A549 (cell line): ENCODE data around the gene MARCOL. TPM values are rescaled to one million over a fixed set of nuclear protein-coding genes. Genes with fewer than 3 reads are reported as not detected.

Source experiments
- ATAC-seq, 2 experiments: fragments of 200-7000 bp in 1 of 2; fragments of >200 bp in 1 of 2; cut with Nextera tagmentation in 1 of 2; cut with Tn5 transposase in 1 of 2; 3 replicates each; pipeline versions ENCODE4 v1.8.0 to v1.9.1; 2018 to 2020; ENCODE audit warnings: mild to moderate bottlenecking in 1 of 2, moderate library complexity in 1 of 2
- CTCF ChIA-PET: fragments of 300-600 bp; sonication (Branson Sonifier 250); formaldehyde crosslinking; extraction: SDS; loops from one replicate; lab custom pipeline; 2021; ENCODE audit warnings: antibody characterized with exemption, inconsistent platforms; lab: Yijun Ruan, JAX
- POLR2A ChIA-PET: fragments of 350-600 bp; formaldehyde crosslinking; extraction: SDS; loops from one replicate; lab custom pipeline; 2021; ENCODE audit warnings: antibody characterized with exemption, inconsistent platforms; lab: Yijun Ruan, JAX
- DNase-seq, 2 experiments: peaks; one replicate each; pipeline versions ENCODE4 v3.0.0 to v3.0.0-alpha.2; 2011 to 2016; ENCODE audit warnings: low read depth in 1 of 2, low spot score in 1 of 2
- FAIRE-seq: peaks from 2 replicates; lab custom pipeline; 2011; peaks lifted over from hg19 to GRCh38; lab: Jason Lieb, UNC
- H3K27ac ChIP-seq, 2 experiments: fragments of >200 bp; sonication (Bioruptor Twin); formaldehyde crosslinking; 3 replicates each; pipeline ENCODE4 v1.5.1; 2016 to 2017
- H3K4me1 ChIP-seq: fragments of >200 bp; sonication (Bioruptor Twin); formaldehyde crosslinking; 3 replicates; pipeline ENCODE4 v1.6.1; 2016
- H3K4me2 ChIP-seq: fragments of >200 bp; sonication (Bioruptor Twin); formaldehyde crosslinking; 3 replicates; pipeline ENCODE4 v1.6.1; 2016
- H3K4me3 ChIP-seq: fragments of >200 bp; sonication (Bioruptor Twin); formaldehyde crosslinking; 3 replicates; pipeline ENCODE4 v1.5.1; 2016
- H3K9me3 ChIP-seq: fragments of >200 bp; sonication (Bioruptor Twin); formaldehyde crosslinking; 3 replicates; pipeline ENCODE4 v1.6.1; 2016
- BCL3 ChIP-seq: fragments of >200 bp; sonication (Bioruptor Twin); formaldehyde crosslinking; IDR thresholded peaks from 3 replicates; pipeline ENCODE4 v1.6.1; 2016
- BHLHE40 ChIP-seq: IDR thresholded peaks from 2 replicates; pipeline ENCODE4 v1.6.1; 2012; ENCODE audit warnings: low read depth, low read length, inconsistent platforms
- CHD2 ChIP-seq: fragments of 150-350 bp; IDR thresholded peaks from 2 replicates; pipeline ENCODE4 v1.6.1; 2014; ENCODE audit warnings: low read length; ENCODE audit not compliant: partially characterized antibody
- E2F6 ChIP-seq: IDR thresholded peaks from 2 replicates; pipeline ENCODE4 v1.6.1; 2012; ENCODE audit warnings: low read depth, borderline replicate concordance
- EHF ChIP-seq: fragments of 250-450 bp; sonication (Bioruptor Pico); IDR thresholded peaks from 2 replicates; pipeline ENCODE4 v1.5.0; 2020; ENCODE audit warnings: mild to moderate bottlenecking
- ESRRA ChIP-seq: fragments of 150-350 bp; IDR thresholded peaks from 2 replicates; pipeline ENCODE4 v1.6.1; 2014; ENCODE audit warnings: mild to moderate bottlenecking, low read length, borderline replicate concordance
- HEYL ChIP-seq: fragments of 250-450 bp; sonication (Bioruptor Pico); IDR thresholded peaks from 2 replicates; pipeline ENCODE4 v1.8.0; 2021; ENCODE audit warnings: mild to moderate bottlenecking, moderate library complexity
- MAX ChIP-seq: IDR thresholded peaks from 2 replicates; pipeline ENCODE4 v1.6.1; 2012
- MAZ ChIP-seq: fragments of 150-350 bp; IDR thresholded peaks from 2 replicates; pipeline ENCODE4 v1.6.1; 2014; ENCODE audit warnings: antibody characterized with exemption, low read depth, low read length, borderline replicate concordance
- NFE2L2 ChIP-seq: fragments of 150-350 bp; conservative IDR thresholded peaks from 2 replicates; pipeline ENCODE4 v1.6.1; 2014; ENCODE audit warnings: low read length
- POLR2A ChIP-seq: IDR thresholded peaks from 2 replicates; pipeline ENCODE4 v1.6.1; 2012; ENCODE audit warnings: mild to moderate bottlenecking, low read length
- REST ChIP-seq: fragments of 200-600 bp; sonication (generic); IDR thresholded peaks from 2 replicates; pipeline ENCODE4 v1.6.1; 2016; ENCODE audit warnings: antibody characterized with exemption, mild to moderate bottlenecking, moderate library complexity
- RNF2 ChIP-seq: fragments of 200-600 bp; sonication (generic); IDR thresholded peaks from 2 replicates; pipeline ENCODE4 v1.6.1; 2016; ENCODE audit warnings: low read depth, mild to moderate bottlenecking, antibody characterized with exemption, moderate library complexity, borderline replicate concordance
- TFCP2L1 ChIP-seq: fragments of 250-450 bp; sonication (Bioruptor Pico); IDR thresholded peaks from 2 replicates; pipeline ENCODE4 v1.5.0; 2021; ENCODE audit warnings: mild to moderate bottlenecking
- USF2 ChIP-seq: fragments of 450-650 bp; IDR thresholded peaks from 2 replicates; pipeline ENCODE4 v1.6.1; 2014; ENCODE audit warnings: antibody characterized with exemption
- ZFP36 ChIP-seq: fragments of 450-650 bp; IDR thresholded peaks from 2 replicates; pipeline ENCODE4 v1.6.1; 2014; ENCODE audit warnings: borderline replicate concordance; ENCODE audit not compliant: partially characterized antibody
- WGBS: methylation state at CpG from one replicate; pipeline ENCODE4 v1.1.6; 2017; ENCODE audit errors: missing lambda C conversion rate; 5-methylcytosine and 5-hydroxymethylcytosine counted together
- polyA plus RNA-seq, 4 experiments: library from polyadenylated mRNA; depleted of rRNA in 3 of 4; stranded (reverse); fragments of >200 nt; fragmentation: RNase III in 1 of 4; extraction: RNeasy Plus Mini Kit Qiagen cat#74134 plus additional on column Dnase treatment in 1 of 4; gene quantifications; 2 replicates in 3 of 4; 3 replicates in 1 of 4; pipeline ENCODE4 v1.2.3, GENCODE V29; 2011 to 2017
- TF ChIP-seq, protein P1 (sequence below): fragments of 250-450 bp; sonication (Bioruptor Pico); IDR thresholded peaks from 2 replicates; pipeline ENCODE4 v1.5.0; 2021; ENCODE audit warnings: mild to moderate bottlenecking, moderate library complexity, borderline replicate concordance
- TF ChIP-seq, protein P2 (sequence below): fragments of 150-350 bp; IDR thresholded peaks from 2 replicates; pipeline ENCODE4 v1.6.1; 2014; ENCODE audit warnings: low read depth, mild to moderate bottlenecking, low read length

MARCOL gene
- polyA plus RNA-seq, 2 of the 4 experiments (the other 2 are of a cell fraction), result 0.06 to 0.13 TPM

DNA sequence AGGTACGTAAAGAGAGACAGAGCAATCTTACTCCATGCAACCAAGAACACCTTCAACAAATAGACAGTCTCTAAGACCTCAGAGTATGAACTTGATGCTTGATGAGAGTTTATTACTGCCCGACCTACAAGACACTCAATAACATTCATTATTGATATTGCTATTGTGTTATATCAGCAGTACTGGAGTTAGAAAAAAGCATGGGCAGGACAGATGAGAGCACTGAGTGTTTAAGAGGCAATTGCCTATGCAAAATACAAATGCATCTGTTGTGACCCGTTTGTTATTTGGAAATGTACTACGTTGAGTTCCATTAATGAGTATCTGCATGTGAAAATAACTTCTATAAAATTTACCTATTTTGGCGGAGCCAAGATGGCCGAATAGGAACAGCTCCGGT is 8.1 kb upstream of the MARCOL start (continued):
- TF ChIP-seq, protein P1, sequence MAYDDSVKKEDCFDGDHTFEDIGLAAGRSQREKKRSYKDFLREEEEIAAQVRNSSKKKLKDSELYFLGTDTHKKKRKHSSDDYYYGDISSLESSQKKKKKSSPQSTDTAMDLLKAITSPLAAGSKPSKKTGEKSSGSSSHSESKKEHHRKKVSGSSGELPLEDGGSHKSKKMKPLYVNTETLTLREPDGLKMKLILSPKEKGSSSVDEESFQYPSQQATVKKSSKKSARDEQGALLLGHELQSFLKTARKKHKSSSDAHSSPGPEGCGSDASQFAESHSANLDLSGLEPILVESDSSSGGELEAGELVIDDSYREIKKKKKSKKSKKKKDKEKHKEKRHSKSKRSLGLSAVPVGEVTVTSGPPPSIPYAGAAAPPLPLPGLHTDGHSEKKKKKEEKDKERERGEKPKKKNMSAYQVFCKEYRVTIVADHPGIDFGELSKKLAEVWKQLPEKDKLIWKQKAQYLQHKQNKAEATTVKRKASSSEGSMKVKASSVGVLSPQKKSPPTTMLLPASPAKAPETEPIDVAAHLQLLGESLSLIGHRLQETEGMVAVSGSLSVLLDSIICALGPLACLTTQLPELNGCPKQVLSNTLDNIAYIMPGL (CRISPR knock-in tag), result no peak
- TF ChIP-seq RNF2 (no peak), MAZ (no peak), HEYL (no peak)
- TF ChIP-seq, all 56 proteins: peak for 0

- POLR2A ChIA-PET, result no interaction called here
- no peak for TF ChIP-seq E2F6
- TF ChIP-seq, protein P1 (CRISPR knock-in tag), result no peak
- TF ChIP-seq MAZ, result no peak
- no peak for TF ChIP-seq HEYL
- TF ChIP-seq BCL3, result no peak
- no peak for TF ChIP-seq EHF (CRISPR knock-in tag)
- TF ChIP-seq POLR2A, result no peak
- no peak for TF ChIP-seq MAX
- no peak for TF ChIP-seq USF2
- TF ChIP-seq, protein P2, sequence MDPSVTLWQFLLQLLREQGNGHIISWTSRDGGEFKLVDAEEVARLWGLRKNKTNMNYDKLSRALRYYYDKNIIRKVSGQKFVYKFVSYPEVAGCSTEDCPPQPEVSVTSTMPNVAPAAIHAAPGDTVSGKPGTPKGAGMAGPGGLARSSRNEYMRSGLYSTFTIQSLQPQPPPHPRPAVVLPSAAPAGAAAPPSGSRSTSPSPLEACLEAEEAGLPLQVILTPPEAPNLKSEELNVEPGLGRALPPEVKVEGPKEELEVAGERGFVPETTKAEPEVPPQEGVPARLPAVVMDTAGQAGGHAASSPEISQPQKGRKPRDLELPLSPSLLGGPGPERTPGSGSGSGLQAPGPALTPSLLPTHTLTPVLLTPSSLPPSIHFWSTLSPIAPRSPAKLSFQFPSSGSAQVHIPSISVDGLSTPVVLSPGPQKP, result no peak
- TF ChIP-seq CHD2, result no peak
- TF ChIP-seq REST, result no peak
- no peak for TF ChIP-seq BHLHE40
- no peak for TF ChIP-seq ZFP36
- TF ChIP-seq ESRRA, result no peak
- no peak for TF ChIP-seq TFCP2L1 (CRISPR knock-in tag)
- TF ChIP-seq NFE2L2, result no peak
- WGBS, result 2% methylated on average over 4 of the region's 4 CpGs
- Histone ChIP-seq H3K27ac (no peak overlapping the region), H3K9me3 (no peaks in the 10 kb centered on the region), H3K4me1 (no peaks in the 10 kb centered on the region), H3K4me3 (no peak overlapping the region), H3K4me2 (no peak overlapping the region)
- ATAC-seq, result no peak
- CTCF ChIA-PET, result no interaction called here
- peak; percentile 56 for FAIRE-seq
- DNase-seq, result peak in 1 of 2 experiments; percentile 20
Observed at GRCh38 chr5:148237785-148238417, 424 bp upstream of the MARCOL start.
